ENCODE data around the gene FKBP7. TPM values are rescaled to one million over a fixed set of nuclear protein-coding genes. Genes with fewer than 3 reads are reported as not detected.

Gene FKBP7
- total and polyA plus RNA-seq, 2 of the 8 experiments (the other 6 are each of a cell fraction or from before 2014, with no cell fraction given), result 3.6 to 7.0 TPM

GRCh38 chr2:178441426-178441825 lies 37.0 kb downstream of the FKBP7 start:
- peaks cover 15 to 79% (median 39%) of the 10 kb centered on the region in 4 experiments for H3K36me3 ChIP-seq (ENCODE audit: control insufficient read depth in 2 of 4, insufficient read depth in 4 of 4, low read length in 3 of 4)
- no peak for TF ChIP-seq BCL11A (IDR thresholded peaks at IDR 0.05; ENCODE audit: low read depth in 2 of 2, low read length in 2 of 2)
- TF ChIP-seq KDM5A (IDR thresholded peaks at IDR 0.05; ENCODE audit: low read length), result no peak
- TF ChIP-seq EGR1 (IDR thresholded peaks at IDR 0.05; ENCODE audit: borderline replicate concordance, low read depth, low read length), result no peak
- no peak for TF ChIP-seq BACH1 (IDR thresholded peaks at IDR 0.05; ENCODE audit: low read length)
- TF ChIP-seq SIN3A (conservative IDR thresholded peaks at IDR 0.05 in 1 of 2, IDR thresholded peaks at IDR 0.05 in 1 of 2; ENCODE audit: low read depth in 1 of 2, low read length in 2 of 2), result no peak
- TF ChIP-seq EZH2 (IDR thresholded peaks at IDR 0.05; ENCODE audit: low read depth, low read length, severe bottlenecking), result no peak
- TF ChIP-seq CTCF (IDR thresholded peaks at IDR 0.05; ENCODE audit: control extremely low read depth in 1 of 3, insufficient read depth in 1 of 3, low read depth in 1 of 3, low read length in 3 of 3), result no peak
- TF ChIP-seq SIRT6 (IDR thresholded peaks at IDR 0.05; ENCODE audit: low read length), result no peak
- TF ChIP-seq SP2 (IDR thresholded peaks at IDR 0.05; ENCODE audit: low read length), result no peak
- TF ChIP-seq HDAC2 (IDR thresholded peaks at IDR 0.05; ENCODE audit: borderline replicate concordance in 1 of 2, low read depth in 2 of 2, low read length in 2 of 2), result no peak
- no peak for TF ChIP-seq HDAC6 (IDR thresholded peaks at IDR 0.05; ENCODE audit: low read depth, low read length)
- no peak for TF ChIP-seq POU5F1 (IDR thresholded peaks at IDR 0.05; ENCODE audit: low read depth, low read length)

More at GRCh38 chr2:178441426-178441825, 37.0 kb downstream of the FKBP7 start:
- H2BK12ac ChIP-seq (ENCODE audit: low read depth, low read length), result no peak overlapping the region
- no peak overlapping the region for H3K9ac ChIP-seq (replicated peaks in 1 of 4; ENCODE audit: extremely low read depth in 1 of 4, low read depth in 3 of 4, low read length in 3 of 4)
- no peak overlapping the region for H4K91ac ChIP-seq (replicated peaks; ENCODE audit: insufficient read length, low read length)
- H3K18ac ChIP-seq (ENCODE audit: extremely low read depth, low read length), result no peak overlapping the region
- H3K14ac ChIP-seq (ENCODE audit: insufficient read length), result no peak overlapping the region
- H2BK20ac ChIP-seq (ENCODE audit: low read length), result no peak overlapping the region
- H3K79me1 ChIP-seq (ENCODE audit: low read depth, low read length), result no peaks in the 10 kb centered on the region
- no peak overlapping the region for H3K4ac ChIP-seq (replicated peaks; ENCODE audit: insufficient read length, low read depth, low read length)
- no peak overlapping the region for H2BK120ac ChIP-seq (replicated peaks; ENCODE audit: low read depth, low read length)
- POLR2A ChIA-PET (ENCODE audit: partially characterized antibody), result interaction anchor here (0.7 to 2.2 kb wide), 2 partner anchors 10 to 27 kb away, joined by 4 to 20 read pairs; partner anchors contain the start of genes PJVK and PRKRA
- H3K27ac ChIP-seq (ENCODE audit: low read depth, low read length), result no peak overlapping the region
- DNase-seq (ENCODE audit: low read depth in 1 of 2, low spot score in 2 of 2) (no peak), FAIRE-seq (no peak)
- H3K27me3 ChIP-seq (replicated peaks in 1 of 4; ENCODE audit: control insufficient read depth in 3 of 4, extremely low read depth in 1 of 4, insufficient read depth in 3 of 4, low read length in 3 of 4), result no peaks in the 10 kb centered on the region
- H3K4me1 ChIP-seq (replicated peaks in 1 of 4; ENCODE audit: control insufficient read depth in 3 of 4, insufficient read depth in 4 of 4, low read length in 3 of 4), result no peaks in the 10 kb centered on the region
- H3K4me3 ChIP-seq (ENCODE audit: extremely low read depth in 1 of 4, insufficient read depth in 2 of 4, low read depth in 3 of 4, low read length in 4 of 4), result no peak overlapping the region
- no peak overlapping the region for H4K5ac ChIP-seq (ENCODE audit: insufficient read length, low read depth, low read length)
- no peak overlapping the region for H4K8ac ChIP-seq (ENCODE audit: extremely low read depth, insufficient read depth, low read length)
- no peak overlapping the region for H2BK5ac ChIP-seq (ENCODE audit: low read depth, low read length)
- WGBS, 2 experiments (ENCODE audit: extremely low coverage in 1 of 2, insufficient coverage in 1 of 2, insufficient read length in 1 of 2, insufficient replicate concordance in 2 of 2, low coverage in 1 of 2, low lambda C conversion rate in 2 of 2, missing lambda C conversion rate in 1 of 2), result 90% methylated on average over 2 of the region's 2 CpGs; no CpG with 5 or more reads in 1 of the 2 experiments
- no peaks in the 10 kb centered on the region; a peak in 1 of 4 replicates for H3K79me2 ChIP-seq (ENCODE audit: control insufficient read depth in 1 of 2, insufficient read depth in 2 of 2, low read length in 2 of 2)
- no peaks in the 10 kb centered on the region for H3K23me2 ChIP-seq (ENCODE audit: low read depth, low read length)
- no peak overlapping the region for H2AK5ac ChIP-seq (ENCODE audit: low read depth, low read length)
- H4K20me1 ChIP-seq (replicated peaks in 1 of 2; ENCODE audit: control insufficient read depth in 1 of 2, insufficient read depth in 2 of 2, low read length in 2 of 2), result no peaks in the 10 kb centered on the region
- H2AFZ ChIP-seq (ENCODE audit: low read length), result no peak overlapping the region
- CTCF ChIA-PET (ENCODE audit: partially characterized antibody), result interaction anchor here (0.9 to 2.1 kb wide), 2 partner anchors 10 to 23 kb away, joined by 3 to 6 read pairs; partner anchors contain the start of genes PJVK and PRKRA
- no peaks in the 10 kb centered on the region for H3K9me3 ChIP-seq (ENCODE audit: insufficient read depth in 2 of 2, low read depth in 1 of 2, low read length in 1 of 2)
- H3K56ac ChIP-seq (replicated peaks; ENCODE audit: insufficient read length, low read depth, low read length), result no peak overlapping the region
- H3K23ac ChIP-seq (ENCODE audit: insufficient read length), result no peak overlapping the region
- H2BK15ac ChIP-seq (ENCODE audit: low read length), result no peak overlapping the region
- no peak overlapping the region for H3K4me2 ChIP-seq (ENCODE audit: insufficient read depth in 1 of 2, low read depth in 2 of 2, low read length in 2 of 2)

Measured in H1 (cell line).